HFF-Myc (cell line): ENCODE measurements around the gene SPINT1.
"Not testable (repeated sequence)": the region's sequence is repeated elsewhere in the genome, so short reads cannot be mapped to it uniquely, and the experiment has no call there.

Experiments
- DNase-seq: peaks from one replicate; pipeline ENCODE4 v3.0.0-alpha.2; 2011; ENCODE audit warnings: low read depth; ENCODE audit errors: extremely low read depth
- H3K4me3 ChIP-seq: replicated peaks from 2 replicates; pipeline ENCODE4 v1.5.1; 2011; ENCODE audit warnings: low read depth, mild to moderate bottlenecking, control low read depth, low read length
- CTCF ChIP-seq: IDR thresholded peaks from 2 replicates; pipeline ENCODE4 v1.5.1; 2012; ENCODE audit warnings: mild to moderate bottlenecking, low read depth, low read length, control low read depth; ENCODE audit errors: missing control alignments

The SPINT1 gene

DNA sequence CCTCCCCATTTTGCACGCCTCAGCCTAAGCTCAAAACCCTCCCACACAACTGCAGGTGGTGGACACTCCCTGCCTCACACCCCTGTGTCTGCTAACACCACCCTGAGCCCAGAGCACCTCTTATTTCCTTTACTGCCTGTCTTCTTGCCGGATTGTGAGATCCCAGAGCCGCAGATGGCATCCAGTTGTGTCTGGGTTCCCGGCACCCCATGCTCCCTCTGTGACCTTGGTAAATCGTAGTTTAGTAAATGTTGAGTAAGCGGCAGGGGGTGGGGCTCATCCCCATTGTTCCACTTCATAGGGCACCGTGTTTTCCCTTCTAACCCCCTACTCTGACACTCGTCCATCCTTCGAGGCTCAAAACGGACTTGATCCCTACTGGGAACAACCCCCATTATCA, 14.9 kb downstream of the SPINT1 start:
- H3K4me3 ChIP-seq: no peak overlapping the region
- no peak for DNase-seq
- no peak for TF ChIP-seq CTCF

GRCh38 chr15:40859206-40859851, 15.5 kb downstream of the SPINT1 start:
- peak; percentile 94 for TF ChIP-seq CTCF
- no peak overlapping the region for H3K4me3 ChIP-seq
- peak; percentile 45 for DNase-seq

DNA sequence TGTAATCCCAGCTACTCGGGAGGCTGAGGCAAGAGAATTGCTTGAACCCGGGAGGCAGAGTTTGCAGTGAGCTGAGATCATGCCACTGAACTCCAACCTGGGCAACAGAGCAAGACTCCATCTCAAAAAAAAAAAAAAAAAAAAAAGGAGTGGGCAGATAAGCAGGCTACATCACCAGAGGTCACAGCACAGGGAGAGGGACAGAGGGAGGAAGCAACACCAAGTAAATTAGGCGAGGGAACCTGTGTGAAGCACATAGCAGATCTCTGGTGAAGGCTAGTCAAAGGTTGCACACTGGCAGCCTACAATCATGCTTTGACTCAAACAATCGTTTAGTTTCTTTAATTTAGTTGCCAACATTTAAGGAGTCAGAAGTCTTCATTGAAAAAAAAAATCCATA, 17.3 kb downstream of the SPINT1 start:
- not testable (repeated sequence) for H3K4me3 ChIP-seq, DNase-seq

DNA sequence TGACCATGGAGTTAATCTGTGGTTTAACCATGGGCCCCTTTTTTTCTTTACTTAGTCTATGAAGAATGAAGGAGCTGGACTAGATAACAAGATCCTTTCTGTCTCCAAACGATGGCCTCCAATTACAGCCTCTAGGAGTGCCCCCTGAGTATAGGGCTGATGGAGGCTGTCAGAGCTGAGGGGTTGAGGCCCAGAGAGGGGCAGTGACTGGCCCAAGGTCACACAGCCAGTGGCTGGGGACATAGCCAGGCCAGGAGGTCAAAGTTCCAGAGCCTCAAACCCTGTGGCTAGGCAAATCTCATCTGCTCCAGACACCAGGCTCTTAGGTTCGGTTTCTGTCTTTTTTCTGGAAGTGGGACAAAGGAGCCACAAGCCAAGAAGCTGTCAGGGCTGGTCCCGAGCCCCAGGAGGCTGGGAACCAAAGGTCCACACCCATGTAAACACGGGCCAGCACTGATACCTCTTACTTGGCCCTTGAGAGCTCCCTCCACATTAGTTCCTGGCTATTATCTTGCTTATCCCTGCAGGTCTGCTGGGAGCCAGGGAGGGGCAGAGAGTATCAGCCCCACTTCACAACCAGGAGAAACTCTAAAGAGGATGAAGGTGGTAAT, 19.9 kb downstream of the SPINT1 start:
- no peak for TF ChIP-seq CTCF
- DNase-seq: no peak
- no peak overlapping the region for H3K4me3 ChIP-seq

DNA sequence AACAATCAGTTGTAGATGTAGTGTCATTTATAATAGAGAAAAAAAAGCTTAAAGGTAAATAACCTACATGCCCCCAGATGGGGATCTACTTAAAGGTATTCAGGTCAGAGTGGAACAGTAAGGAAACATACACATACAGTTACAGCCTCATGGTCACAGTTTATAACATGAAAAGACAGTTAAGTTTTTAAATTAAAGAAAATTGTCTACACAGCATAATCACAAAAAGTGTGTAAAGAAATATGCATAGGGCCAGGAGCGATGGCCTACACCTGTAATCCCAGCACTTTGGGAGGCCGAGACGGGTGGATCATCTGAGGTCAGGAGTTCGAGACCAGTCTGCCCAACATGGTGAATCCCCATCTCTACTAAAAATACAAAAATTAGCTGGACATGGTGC, 23.4 kb downstream of the SPINT1 start:
- TF ChIP-seq CTCF: no peak
- DNase-seq: no peak
- H3K4me3 ChIP-seq: no peak overlapping the region

- DNase-seq: no peak
- H3K4me3 ChIP-seq: no peak overlapping the region
- no peak for TF ChIP-seq CTCF
These were observed 25.8 kb downstream of the SPINT1 start for GRCh38 chr15:40869686-40870085.

GRCh38 chr15:40870716-40871115, 26.9 kb downstream of the SPINT1 start:
- no peak for TF ChIP-seq CTCF
- H3K4me3 ChIP-seq: no peak overlapping the region
- no peak for DNase-seq
